ENCODE measurements around the gene D2HGDH.
"Not testable (repeated sequence)": the region's sequence is repeated elsewhere in the genome, so short reads cannot be mapped to it uniquely, and the experiment has no call there.

D2HGDH gene

DNA sequence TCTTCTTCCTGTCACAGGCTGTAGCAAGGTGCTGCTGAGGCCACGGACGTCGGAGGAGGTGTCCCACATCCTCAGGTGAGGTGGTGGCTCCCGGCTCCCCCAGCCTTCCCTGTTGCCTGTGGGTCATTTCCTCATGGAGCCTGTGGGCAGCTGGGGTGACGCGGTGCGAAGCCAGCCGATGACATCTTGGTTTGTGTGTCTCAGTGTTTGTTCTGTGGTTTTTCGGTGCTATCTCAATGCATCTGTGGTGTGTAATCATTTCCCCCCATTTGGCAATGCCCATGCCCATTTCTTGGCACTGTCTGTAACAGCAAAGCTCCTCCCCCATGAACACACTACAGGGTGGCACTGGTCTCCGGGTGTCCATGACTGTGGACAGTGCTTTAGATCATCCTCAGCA, 6.6 kb downstream of the D2HGDH start:
- Histone ChIP-seq H2AK5ac (ENCODE audit: low read length) (no peak overlapping the region), H4K5ac (ENCODE audit: low read length) (no peak overlapping the region), H3K27ac (ENCODE audit: low read depth, low read length) (no peak overlapping the region), H3K4me1 (ENCODE audit: control insufficient read depth, low read depth, low read length) (no peaks in the 10 kb centered on the region), H4K8ac (ENCODE audit: low read depth, low read length) (no peak overlapping the region), H2BK120ac (ENCODE audit: low read depth, low read length) (no peak overlapping the region), H3K18ac (ENCODE audit: low read length) (no peak overlapping the region), H3K56ac (ENCODE audit: low read length) (no peak overlapping the region), H3K27me3 (ENCODE audit: insufficient read depth, low read length, poor library complexity) (no peaks in the 10 kb centered on the region), H3K79me1 (ENCODE audit: low read length) (no peaks in the 10 kb centered on the region), H3K23ac (ENCODE audit: low read length) (no peak overlapping the region), H3K36me3 (ENCODE audit: control insufficient read depth, insufficient read depth, low read length) (no peaks in the 10 kb centered on the region), H3K4me2 (ENCODE audit: low read length) (no peak overlapping the region), H3K4me3 (ENCODE audit: low read length) (no peak overlapping the region), H3K4ac (ENCODE audit: low read depth, low read length) (no peak overlapping the region), H2BK15ac (replicated peaks; ENCODE audit: low read depth) (no peak overlapping the region), H3K79me2 (ENCODE audit: control insufficient read depth, insufficient read depth, low read length) (no peaks in the 10 kb centered on the region), H3K9ac (ENCODE audit: low read length) (no peak overlapping the region), H2BK5ac (ENCODE audit: low read length) (no peak overlapping the region)
- no CpG with 5 or more reads among the region's 10 CpGs for WGBS (ENCODE audit: extremely low coverage, insufficient coverage, low lambda C conversion rate)
- DNase-seq: no peak

DNA sequence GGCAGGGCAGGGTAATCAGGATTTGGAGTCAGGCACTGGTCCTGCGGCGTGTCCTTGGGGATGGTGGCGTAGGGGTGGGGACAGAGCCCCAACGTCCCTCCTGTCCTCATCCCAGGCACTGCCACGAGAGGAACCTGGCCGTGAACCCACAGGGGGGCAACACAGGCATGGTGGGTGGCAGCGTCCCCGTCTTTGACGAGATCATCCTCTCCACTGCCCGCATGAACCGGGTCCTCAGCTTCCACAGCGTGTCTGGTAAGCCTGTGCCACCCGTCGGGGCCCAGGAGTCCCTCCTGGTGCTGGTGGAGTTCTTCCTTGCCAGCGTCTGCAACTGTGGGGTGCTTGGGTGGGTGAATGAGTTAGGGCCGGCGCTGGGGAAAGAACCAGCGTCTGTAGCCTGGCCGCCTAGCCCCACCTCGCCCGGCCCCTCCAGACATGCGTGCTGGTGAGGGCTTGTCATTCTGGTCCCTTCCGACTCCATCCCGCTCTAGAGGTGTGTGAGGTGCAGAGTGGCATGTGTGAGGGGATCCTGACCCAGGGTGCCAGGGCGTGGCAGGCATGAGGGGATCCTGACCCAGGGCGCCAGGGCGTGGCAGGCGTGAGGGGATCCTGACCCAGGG, 8.0 kb downstream of the D2HGDH start:
- Histone ChIP-seq H3K4me2 (ENCODE audit: low read length) (no peak overlapping the region), H2BK5ac (ENCODE audit: low read length) (no peak overlapping the region), H3K23ac (ENCODE audit: low read length) (no peak overlapping the region), H4K5ac (ENCODE audit: low read length) (no peak overlapping the region), H3K9ac (ENCODE audit: low read length) (no peak overlapping the region), H3K27ac (ENCODE audit: low read depth, low read length) (no peak overlapping the region), H3K36me3 (ENCODE audit: control insufficient read depth, insufficient read depth, low read length) (no peaks in the 10 kb centered on the region), H3K4ac (ENCODE audit: low read depth, low read length) (no peak overlapping the region), H3K4me1 (ENCODE audit: control insufficient read depth, low read depth, low read length) (no peaks in the 10 kb centered on the region), H3K27me3 (ENCODE audit: insufficient read depth, low read length, poor library complexity) (no peaks in the 10 kb centered on the region), H2BK15ac (replicated peaks; ENCODE audit: low read depth) (no peak overlapping the region), H3K56ac (ENCODE audit: low read length) (no peak overlapping the region), H3K18ac (ENCODE audit: low read length) (no peak overlapping the region), H3K4me3 (ENCODE audit: low read length) (no peak overlapping the region), H4K8ac (ENCODE audit: low read depth, low read length) (no peak overlapping the region), H2BK120ac (ENCODE audit: low read depth, low read length) (no peak overlapping the region), H3K79me1 (ENCODE audit: low read length) (no peaks in the 10 kb centered on the region), H3K79me2 (ENCODE audit: control insufficient read depth, insufficient read depth, low read length) (no peaks in the 10 kb centered on the region), H2AK5ac (ENCODE audit: low read length) (no peak overlapping the region)
- DNase-seq: no peak
- WGBS (ENCODE audit: extremely low coverage, insufficient coverage, low lambda C conversion rate): no CpG with 5 or more reads among the region's 28 CpGs

DNA sequence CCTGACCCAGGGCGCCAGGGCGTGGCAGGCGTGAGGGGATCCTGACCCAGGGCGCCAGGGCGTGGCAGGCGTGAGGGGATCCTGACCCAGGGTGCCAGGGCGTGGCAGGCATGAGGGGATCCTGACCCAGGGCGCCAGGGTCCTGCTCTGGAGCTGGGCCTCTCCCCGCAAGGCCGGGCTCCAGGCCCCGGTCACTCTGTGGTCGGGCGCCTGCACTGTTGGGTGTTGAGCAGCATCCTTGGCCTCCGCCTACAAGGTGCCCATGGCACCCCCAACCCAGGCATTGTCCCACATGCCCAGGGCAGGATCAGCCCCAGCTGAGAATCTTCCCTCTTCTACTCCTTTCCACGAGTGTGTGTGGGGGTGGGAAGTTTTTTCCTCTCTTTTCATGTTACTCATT, 8.6 kb downstream of the D2HGDH start:
- not testable (repeated sequence) for H2BK5ac ChIP-seq (ENCODE audit: low read length); H2BK120ac ChIP-seq (ENCODE audit: low read depth, low read length); H3K27ac ChIP-seq (ENCODE audit: low read depth, low read length); H3K27me3 ChIP-seq (ENCODE audit: insufficient read depth, low read length, poor library complexity); H3K4ac ChIP-seq (ENCODE audit: low read depth, low read length); H3K79me2 ChIP-seq (ENCODE audit: control insufficient read depth, insufficient read depth, low read length); H3K4me3 ChIP-seq (ENCODE audit: low read length); H4K8ac ChIP-seq (ENCODE audit: low read depth, low read length); H2BK15ac ChIP-seq (replicated peaks; ENCODE audit: low read depth); H3K18ac ChIP-seq (ENCODE audit: low read length); H3K9ac ChIP-seq (ENCODE audit: low read length); H3K4me1 ChIP-seq (ENCODE audit: control insufficient read depth, low read depth, low read length); H4K5ac ChIP-seq (ENCODE audit: low read length); H3K79me1 ChIP-seq (ENCODE audit: low read length); DNase-seq; H2AK5ac ChIP-seq (ENCODE audit: low read length); H3K36me3 ChIP-seq (ENCODE audit: control insufficient read depth, insufficient read depth, low read length); H3K4me2 ChIP-seq (ENCODE audit: low read length); H3K23ac ChIP-seq (ENCODE audit: low read length); H3K56ac ChIP-seq (ENCODE audit: low read length)
- no CpG with 5 or more reads among the region's 15 CpGs for WGBS (ENCODE audit: extremely low coverage, insufficient coverage, low lambda C conversion rate)

DNA sequence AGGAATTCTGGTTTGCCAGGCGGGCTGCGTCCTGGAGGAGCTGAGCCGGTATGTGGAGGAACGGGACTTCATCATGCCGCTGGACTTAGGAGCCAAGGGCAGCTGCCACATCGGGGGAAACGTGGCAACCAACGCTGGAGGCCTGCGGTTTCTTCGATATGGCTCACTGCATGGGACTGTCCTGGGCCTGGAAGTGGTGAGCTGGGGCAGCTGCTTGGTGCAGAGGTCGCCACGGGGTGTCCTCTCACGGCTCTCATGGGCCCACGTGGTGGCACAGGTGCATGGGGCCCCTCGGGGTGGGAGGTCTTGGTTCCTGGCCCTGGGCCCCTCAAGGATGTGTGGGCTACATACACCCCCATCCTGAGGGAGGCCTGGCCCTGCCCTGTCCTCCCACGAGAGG, 9.2 kb downstream of the D2HGDH start:
- H3K79me2 ChIP-seq (ENCODE audit: control insufficient read depth, insufficient read depth, low read length): no peaks in the 10 kb centered on the region
- no peak overlapping the region for H2AK5ac ChIP-seq (ENCODE audit: low read length)
- no peak overlapping the region for H4K8ac ChIP-seq (ENCODE audit: low read depth, low read length)
- H3K79me1 ChIP-seq (ENCODE audit: low read length): no peaks in the 10 kb centered on the region
- H3K56ac ChIP-seq (ENCODE audit: low read length): no peak overlapping the region
- no peak overlapping the region for H3K18ac ChIP-seq (ENCODE audit: low read length)
- no peak overlapping the region for H3K27ac ChIP-seq (ENCODE audit: low read depth, low read length)
- H3K4me3 ChIP-seq (ENCODE audit: low read length): no peak overlapping the region
- H2BK15ac ChIP-seq (replicated peaks; ENCODE audit: low read depth): no peak overlapping the region
- WGBS (ENCODE audit: extremely low coverage, insufficient coverage, low lambda C conversion rate): no CpG with 5 or more reads among the region's 16 CpGs
- H2BK5ac ChIP-seq (ENCODE audit: low read length): no peak overlapping the region
- H3K23ac ChIP-seq (ENCODE audit: low read length): no peak overlapping the region
- no peak overlapping the region for H3K4me2 ChIP-seq (ENCODE audit: low read length)
- H3K4ac ChIP-seq (ENCODE audit: low read depth, low read length): no peak overlapping the region
- no peaks in the 10 kb centered on the region for H3K27me3 ChIP-seq (ENCODE audit: insufficient read depth, low read length, poor library complexity)
- H4K5ac ChIP-seq (ENCODE audit: low read length): no peak overlapping the region
- H3K4me1 ChIP-seq (ENCODE audit: control insufficient read depth, low read depth, low read length): no peaks in the 10 kb centered on the region
- DNase-seq: no peak
- H3K9ac ChIP-seq (ENCODE audit: low read length): no peak overlapping the region
- H3K36me3 ChIP-seq (ENCODE audit: control insufficient read depth, insufficient read depth, low read length): no peaks in the 10 kb centered on the region
- no peak overlapping the region for H2BK120ac ChIP-seq (ENCODE audit: low read depth, low read length)

DNA sequence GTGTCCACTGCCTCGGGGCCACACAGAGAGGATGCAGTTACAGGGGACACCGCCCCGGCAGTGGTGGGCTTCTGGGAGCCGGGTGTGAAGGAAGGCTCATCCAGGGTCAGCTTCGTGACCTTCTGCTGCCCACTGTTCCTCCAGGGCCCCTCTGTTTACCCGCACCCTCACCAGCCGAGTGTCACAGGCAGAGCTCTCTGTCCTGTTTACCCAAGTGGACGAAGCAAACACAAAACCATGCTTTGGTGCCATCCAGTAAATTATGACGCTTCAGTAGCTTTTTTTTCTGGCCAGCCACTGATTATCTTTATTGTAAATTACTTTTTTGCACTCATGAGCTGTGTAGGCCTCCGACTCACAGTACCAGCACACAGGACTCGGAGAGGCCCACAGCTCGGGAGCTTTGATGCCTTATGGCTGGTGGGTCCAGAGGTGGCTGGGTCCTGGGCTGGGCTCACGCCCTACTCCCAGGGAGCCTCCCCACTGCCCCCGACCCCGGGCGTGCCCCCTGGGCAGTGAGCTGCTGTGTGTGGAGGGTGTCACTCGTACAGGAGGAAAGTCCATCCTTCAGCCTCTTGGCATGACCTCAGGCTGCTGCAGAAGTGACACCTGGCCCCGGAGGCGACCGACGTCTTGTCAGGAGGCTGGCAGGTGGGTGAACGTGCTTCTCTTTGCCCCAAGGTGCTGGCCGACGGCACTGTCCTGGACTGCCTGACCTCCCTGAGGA, 9.8 kb downstream of the D2HGDH start:
- Histone ChIP-seq H2AK5ac (ENCODE audit: low read length) (no peak overlapping the region), H4K5ac (ENCODE audit: low read length) (no peak overlapping the region), H3K4me2 (ENCODE audit: low read length) (no peak overlapping the region), H2BK5ac (ENCODE audit: low read length) (no peak overlapping the region), H2BK15ac (replicated peaks; ENCODE audit: low read depth) (no peak overlapping the region), H3K27me3 (ENCODE audit: insufficient read depth, low read length, poor library complexity) (no peaks in the 10 kb centered on the region), H3K27ac (ENCODE audit: low read depth, low read length) (no peak overlapping the region), H3K36me3 (ENCODE audit: control insufficient read depth, insufficient read depth, low read length) (no peaks in the 10 kb centered on the region), H3K79me1 (ENCODE audit: low read length) (no peaks in the 10 kb centered on the region), H3K9ac (ENCODE audit: low read length) (no peak overlapping the region), H3K79me2 (ENCODE audit: control insufficient read depth, insufficient read depth, low read length) (no peaks in the 10 kb centered on the region), H3K4me1 (ENCODE audit: control insufficient read depth, low read depth, low read length) (no peaks in the 10 kb centered on the region), H4K8ac (ENCODE audit: low read depth, low read length) (no peak overlapping the region), H3K56ac (ENCODE audit: low read length) (no peak overlapping the region), H3K4me3 (ENCODE audit: low read length) (no peak overlapping the region), H2BK120ac (ENCODE audit: low read depth, low read length) (no peak overlapping the region), H3K4ac (ENCODE audit: low read depth, low read length) (no peak overlapping the region), H3K18ac (ENCODE audit: low read length) (no peak overlapping the region), H3K23ac (ENCODE audit: low read length) (no peak overlapping the region)
- no peak for DNase-seq
- WGBS (ENCODE audit: extremely low coverage, insufficient coverage, low lambda C conversion rate): no CpG with 5 or more reads among the region's 24 CpGs

DNA sequence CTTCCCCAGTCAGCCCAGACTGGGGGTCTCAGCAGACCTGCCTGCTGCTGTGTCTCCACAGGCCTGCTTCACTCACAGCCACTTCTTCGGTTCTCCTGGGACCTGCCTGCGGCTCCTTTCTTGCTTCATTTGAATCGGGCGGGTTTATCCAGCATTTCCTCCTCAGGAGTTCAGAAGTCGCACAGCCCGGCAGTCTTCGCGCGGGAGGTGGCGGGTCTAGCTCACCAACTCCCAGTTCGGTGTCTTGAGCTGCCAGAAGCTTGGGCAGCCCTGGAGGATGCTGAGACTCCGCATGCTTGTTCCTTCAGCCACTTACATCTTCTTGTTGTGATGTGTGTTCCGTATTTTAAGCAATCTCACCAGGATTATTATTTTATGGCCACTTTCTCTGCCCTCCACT, 10.8 kb downstream of the D2HGDH start:
- H3K18ac ChIP-seq (ENCODE audit: low read length): no peak overlapping the region
- no peak overlapping the region for H4K8ac ChIP-seq (ENCODE audit: low read depth, low read length)
- H4K5ac ChIP-seq (ENCODE audit: low read length): no peak overlapping the region
- H3K79me2 ChIP-seq (ENCODE audit: control insufficient read depth, insufficient read depth, low read length): no peaks in the 10 kb centered on the region
- no peak overlapping the region for H3K27ac ChIP-seq (ENCODE audit: low read depth, low read length)
- H3K79me1 ChIP-seq (ENCODE audit: low read length): no peaks in the 10 kb centered on the region
- H3K27me3 ChIP-seq (ENCODE audit: insufficient read depth, low read length, poor library complexity): no peaks in the 10 kb centered on the region
- no peak overlapping the region for H3K23ac ChIP-seq (ENCODE audit: low read length)
- no peak overlapping the region for H3K56ac ChIP-seq (ENCODE audit: low read length)
- no CpG with 5 or more reads among the region's 13 CpGs for WGBS (ENCODE audit: extremely low coverage, insufficient coverage, low lambda C conversion rate)
- no peak for DNase-seq
- H2BK120ac ChIP-seq (ENCODE audit: low read depth, low read length): no peak overlapping the region
- H3K9ac ChIP-seq (ENCODE audit: low read length): no peak overlapping the region
- H3K4me3 ChIP-seq (ENCODE audit: low read length): no peak overlapping the region
- no peak overlapping the region for H3K4me2 ChIP-seq (ENCODE audit: low read length)
- H3K36me3 ChIP-seq (ENCODE audit: control insufficient read depth, insufficient read depth, low read length): no peaks in the 10 kb centered on the region
- H3K4ac ChIP-seq (ENCODE audit: low read depth, low read length): no peak overlapping the region
- H2AK5ac ChIP-seq (ENCODE audit: low read length): no peak overlapping the region
- no peak overlapping the region for H2BK15ac ChIP-seq (replicated peaks; ENCODE audit: low read depth)
- no peaks in the 10 kb centered on the region for H3K4me1 ChIP-seq (ENCODE audit: control insufficient read depth, low read depth, low read length)
- no peak overlapping the region for H2BK5ac ChIP-seq (ENCODE audit: low read length)
